Uterus (tissue), 2 donors: ENCODE measurements around the gene SLC39A7.

Source experiments
- POLR2A ChIP-seq, 2 donors: fragments of 450-650 bp; IDR thresholded peaks; one replicate each; pipeline ENCODE4 v1.6.1; 2016; ENCODE audit warnings: antibody characterized with exemption in 2 of 2, mild to moderate bottlenecking in 1 of 2, moderate library complexity in 1 of 2
- TF ChIP-seq, protein P1 (sequence below), 4 experiments: fragments of 200-600 bp in 2 of 4; fragments of 450-650 bp in 2 of 4; sonication (generic) in 2 of 4; IDR thresholded peaks; one replicate each; pipeline ENCODE4 v1.5.1; 2016 to 2019; ENCODE audit warnings: antibody characterized with exemption in 4 of 4, mild to moderate bottlenecking in 2 of 4, moderate library complexity in 1 of 4

DNA sequence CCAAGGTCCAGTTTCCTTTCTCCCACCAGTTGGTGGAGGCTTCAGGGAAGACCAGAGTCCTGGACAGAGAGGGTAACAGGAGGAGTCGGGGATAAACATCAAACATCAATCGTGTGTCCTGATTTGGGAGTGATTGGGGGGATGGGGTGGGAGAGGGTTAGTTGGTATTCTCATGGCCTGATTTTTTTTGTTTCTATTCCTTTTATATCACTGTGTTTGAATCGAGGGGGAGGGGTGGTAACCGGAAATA lies 3.4 kb downstream of the SLC39A7 start:
- TF ChIP-seq, protein P1, sequence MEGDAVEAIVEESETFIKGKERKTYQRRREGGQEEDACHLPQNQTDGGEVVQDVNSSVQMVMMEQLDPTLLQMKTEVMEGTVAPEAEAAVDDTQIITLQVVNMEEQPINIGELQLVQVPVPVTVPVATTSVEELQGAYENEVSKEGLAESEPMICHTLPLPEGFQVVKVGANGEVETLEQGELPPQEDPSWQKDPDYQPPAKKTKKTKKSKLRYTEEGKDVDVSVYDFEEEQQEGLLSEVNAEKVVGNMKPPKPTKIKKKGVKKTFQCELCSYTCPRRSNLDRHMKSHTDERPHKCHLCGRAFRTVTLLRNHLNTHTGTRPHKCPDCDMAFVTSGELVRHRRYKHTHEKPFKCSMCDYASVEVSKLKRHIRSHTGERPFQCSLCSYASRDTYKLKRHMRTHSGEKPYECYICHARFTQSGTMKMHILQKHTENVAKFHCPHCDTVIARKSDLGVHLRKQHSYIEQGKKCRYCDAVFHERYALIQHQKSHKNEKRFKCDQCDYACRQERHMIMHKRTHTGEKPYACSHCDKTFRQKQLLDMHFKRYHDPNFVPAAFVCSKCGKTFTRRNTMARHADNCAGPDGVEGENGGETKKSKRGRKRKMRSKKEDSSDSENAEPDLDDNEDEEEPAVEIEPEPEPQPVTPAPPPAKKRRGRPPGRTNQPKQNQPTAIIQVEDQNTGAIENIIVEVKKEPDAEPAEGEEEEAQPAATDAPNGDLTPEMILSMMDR (IDR thresholded peaks at IDR 0.05), result no peak
- no peak for TF ChIP-seq POLR2A (IDR thresholded peaks at IDR 0.05)
